Stimulated activated CD4-positive, alpha-beta T cell treated with anti-CD3 and anti-CD28 coated beads, TNF-alpha, amount 100 ng/mL, for 4 hours (primary cell): ENCODE measurements around the gene SND1.
"Not testable (repeated sequence)": the region's sequence is repeated elsewhere in the genome, so short reads cannot be mapped to it uniquely, and the experiment has no call there.

Source experiments
- DNase-seq, 3 experiments: peaks; one replicate each; pipeline ENCODE4 v3.0.0-alpha.2; 2020; ENCODE audit warnings: low read depth in 3 of 3

The SND1 gene

GRCh38 chr7:128097211-128097731, 445.3 kb downstream of the SND1 start:
- DNase-seq, result no peak

- no peak for DNase-seq
Observed at GRCh38 chr7:128098629-128099028, 446.6 kb downstream of the SND1 start.

GRCh38 chr7:128099204-128099671, 447.2 kb downstream of the SND1 start:
- DNase-seq, result no peak

- no peak for DNase-seq
Observed at GRCh38 chr7:128100225-128100948, 448.4 kb downstream of the SND1 start.

- no peak for DNase-seq
Observed at GRCh38 chr7:128100949-128101713, 449.1 kb downstream of the SND1 start.

GRCh38 chr7:128102490-128103291, 450.7 kb downstream of the SND1 start:
- DNase-seq, result no peak

- DNase-seq, result no peak
Observed at GRCh38 chr7:128103498-128104107, 451.6 kb downstream of the SND1 start.

- no peak for DNase-seq
Observed at GRCh38 chr7:128104108-128104742, 452.2 kb downstream of the SND1 start.

GRCh38 chr7:128105228-128106022, 453.4 kb downstream of the SND1 start:
- no peak for DNase-seq

- no peak for DNase-seq
Observed at GRCh38 chr7:128106821-128107220, 454.8 kb downstream of the SND1 start.

GRCh38 chr7:128107516-128107915, 455.5 kb downstream of the SND1 start:
- not testable (repeated sequence) for DNase-seq

GRCh38 chr7:128108129-128108528, 456.1 kb downstream of the SND1 start:
- no peak for DNase-seq

GRCh38 chr7:128108641-128109423, 456.8 kb downstream of the SND1 start:
- DNase-seq, result no peak

- DNase-seq, result not testable (repeated sequence)
Observed at GRCh38 chr7:128109424-128109969, 457.5 kb downstream of the SND1 start.

GRCh38 chr7:128110641-128111364, 458.8 kb downstream of the SND1 start:
- no peak for DNase-seq

GRCh38 chr7:128112018-128112780, 460.2 kb downstream of the SND1 start:
- DNase-seq, result no peak

- no peak for DNase-seq
Observed at GRCh38 chr7:128112781-128113221, 460.8 kb downstream of the SND1 start.

- no peak for DNase-seq
Observed at GRCh38 chr7:128113839-128114238, 461.8 kb downstream of the SND1 start.
